Measurements from ENCODE around the gene SOWAHC. TPM values are rescaled to one million over a fixed set of nuclear protein-coding genes. Genes with fewer than 3 reads are reported as not detected.
"Not testable (repeated sequence)": the region's sequence is repeated elsewhere in the genome, so short reads cannot be mapped to it uniquely, and the experiment has no call there.

Gene SOWAHC
- total RNA-seq, 2 experiments from 2014 or later, result 0.09 TPM; not detected in 1

DNA sequence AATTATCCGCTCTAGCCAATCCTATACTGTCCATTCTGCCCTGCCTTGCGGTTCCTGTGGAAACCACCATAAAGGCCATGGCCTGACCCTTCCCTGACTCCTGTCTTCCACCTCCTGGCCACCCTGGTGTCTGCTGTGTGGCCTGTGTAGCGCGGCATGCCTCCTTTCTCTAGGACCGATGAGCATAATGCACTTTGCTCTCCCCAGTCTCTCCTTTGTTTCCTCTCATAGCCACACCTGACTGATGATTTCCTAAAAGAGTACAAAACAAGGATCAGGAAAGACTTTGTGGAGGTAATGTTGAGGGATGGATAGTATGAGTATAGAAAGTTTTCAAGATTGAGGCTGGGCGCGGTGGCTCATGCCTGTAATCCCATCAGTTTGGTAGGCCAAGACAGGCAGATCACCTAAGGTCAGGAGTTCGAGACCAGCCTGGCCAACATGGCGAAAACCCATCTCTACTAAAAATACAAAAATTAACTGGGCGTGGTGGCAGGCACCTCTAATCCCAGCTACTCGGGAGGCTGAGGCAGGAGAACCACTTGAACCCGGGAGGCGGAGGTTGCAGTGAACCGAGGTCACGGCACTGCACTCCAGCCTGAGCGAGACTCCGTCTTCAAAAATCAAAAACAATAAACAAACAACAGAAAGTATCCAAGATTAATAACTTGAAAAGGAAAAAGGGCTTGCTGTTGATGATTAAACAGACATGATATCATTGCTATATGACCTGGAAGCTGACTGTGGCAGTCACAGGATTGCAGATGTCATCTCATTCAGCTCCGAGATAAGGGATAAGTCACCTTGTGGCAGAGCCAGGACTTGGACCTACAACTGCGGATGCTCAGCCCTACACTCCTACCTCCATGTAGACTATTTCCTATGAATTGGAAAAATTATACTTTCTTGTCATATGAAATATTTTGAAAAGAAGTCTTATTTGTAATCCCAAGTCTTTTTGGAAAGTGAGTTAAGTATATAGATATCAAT, 16.6 kb downstream of the SOWAHC start:
- CTCF ChIA-PET, result no interaction called here
- ATAC-seq, result no peak
- Mint-ChIP-seq H3K27ac (no peak overlapping the region), H3K4me1 (no peaks in the 10 kb centered on the region), H3K9me3 (ENCODE audit: low read depth) (no peaks in the 10 kb centered on the region), H3K4me3 (no peak overlapping the region), H3K36me3 (no peaks in the 10 kb centered on the region), H3K27me3 (no peaks in the 10 kb centered on the region)
- DNase-seq, result no peak

DNA sequence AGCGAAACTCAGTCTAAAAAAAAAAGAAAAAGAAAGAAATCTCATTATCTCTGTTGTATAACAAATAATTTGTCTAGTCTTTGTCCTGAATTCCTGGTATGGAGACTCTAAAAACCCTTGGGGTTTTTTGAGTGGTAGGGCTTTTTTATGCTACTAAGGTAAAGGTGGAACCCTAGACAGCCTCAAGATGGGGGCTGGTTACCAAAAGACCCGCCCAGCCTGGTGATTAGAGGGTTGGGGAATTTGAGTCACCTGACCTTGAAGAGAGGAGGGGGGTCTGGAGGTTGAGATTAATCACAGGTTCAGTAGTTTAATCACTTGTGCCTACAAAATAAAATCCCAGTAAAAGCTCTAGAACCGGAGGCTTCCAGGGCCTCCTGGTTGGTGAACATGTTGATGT, 17.6 kb downstream of the SOWAHC start:
- no peak for DNase-seq

DNA sequence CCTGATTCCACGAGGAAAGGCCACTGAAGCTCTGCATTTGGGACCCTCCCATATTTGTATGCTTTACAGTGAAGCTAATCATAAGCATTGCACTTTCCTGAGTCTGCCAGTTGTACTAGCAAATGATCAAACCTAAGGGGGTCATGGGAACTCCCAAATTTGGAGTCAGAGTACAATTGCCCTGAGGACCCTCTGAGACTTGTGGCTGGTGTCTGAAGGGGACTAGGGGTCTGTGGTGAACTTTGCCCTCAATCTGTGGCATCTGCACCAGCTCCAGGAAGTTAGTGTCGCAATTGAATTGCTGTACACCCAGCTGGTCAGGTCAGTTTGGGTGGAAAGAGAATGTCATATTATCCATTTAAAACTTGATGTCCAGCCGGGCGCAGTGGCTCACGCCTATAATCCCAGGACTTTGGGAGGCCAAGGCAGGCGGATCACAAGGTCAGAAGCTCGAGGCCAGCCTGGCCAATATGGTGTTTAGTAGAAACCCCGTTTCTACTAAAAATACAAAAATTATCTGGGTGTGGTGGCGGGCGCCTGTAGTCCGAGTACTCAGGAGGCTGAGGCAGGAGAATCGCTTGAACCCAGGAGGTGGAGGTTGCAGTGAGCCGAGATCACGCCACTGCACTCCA, 18.1 kb downstream of the SOWAHC start:
- CTCF ChIA-PET, result no interaction called here
- Mint-ChIP-seq H3K4me3 (no peak overlapping the region), H3K4me1 (no peaks in the 10 kb centered on the region), H3K27me3 (no peaks in the 10 kb centered on the region), H3K9me3 (ENCODE audit: low read depth) (no peaks in the 10 kb centered on the region), H3K36me3 (no peaks in the 10 kb centered on the region), H3K27ac (no peak overlapping the region)
- ATAC-seq (no peak), DNase-seq (no peak)

More for the DNA sequence above, 17.6 kb downstream of the SOWAHC start:
- H3K4me3 Mint-ChIP-seq, result no peak overlapping the region
- no peaks in the 10 kb centered on the region for H3K9me3 Mint-ChIP-seq (ENCODE audit: low read depth)
- ATAC-seq, result no peak
- no peaks in the 10 kb centered on the region for H3K27me3 Mint-ChIP-seq
- H3K36me3 Mint-ChIP-seq, result no peaks in the 10 kb centered on the region
- CTCF ChIA-PET, result no interaction called here
- H3K27ac Mint-ChIP-seq, result no peak overlapping the region
- H3K4me1 Mint-ChIP-seq, result no peaks in the 10 kb centered on the region

DNA sequence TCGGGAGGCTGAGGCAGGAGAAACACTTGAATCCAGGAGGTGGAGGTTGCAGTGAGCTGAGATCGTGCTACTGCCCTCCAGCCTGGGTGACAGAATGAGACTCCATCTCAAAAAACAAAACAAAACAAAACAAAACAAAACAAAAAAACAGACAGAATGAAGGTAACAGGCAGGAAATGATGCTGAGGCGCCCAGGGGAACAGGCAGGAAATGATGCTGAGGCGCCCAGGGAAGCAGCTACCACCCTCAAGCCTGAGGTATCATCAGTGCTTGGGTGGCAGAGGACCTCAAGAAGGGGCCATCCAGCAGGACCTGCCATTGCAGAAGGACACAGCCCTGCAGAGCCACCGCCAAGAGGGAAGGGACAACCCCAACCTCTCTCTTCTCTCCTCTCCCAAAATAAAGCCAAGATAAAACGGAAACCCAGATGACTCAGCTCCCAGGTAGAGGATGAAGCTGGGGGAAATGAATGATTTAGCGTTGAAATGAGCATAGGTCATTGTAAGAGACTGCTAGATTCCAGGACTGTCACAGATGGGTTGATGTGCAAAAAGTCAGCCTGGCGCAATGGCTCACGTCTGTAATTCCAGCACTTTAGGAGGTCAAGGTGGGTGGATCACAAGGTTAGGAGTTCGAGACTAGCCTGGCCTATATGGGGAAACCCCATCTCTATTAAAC, 19.3 kb downstream of the SOWAHC start:
- Mint-ChIP-seq H3K36me3 (no peaks in the 10 kb centered on the region), H3K4me3 (no peak overlapping the region), H3K4me1 (peaks cover 5% of the 10 kb centered on the region), H3K27ac (no peak overlapping the region), H3K9me3 (ENCODE audit: low read depth) (no peaks in the 10 kb centered on the region), H3K27me3 (peaks cover under 1% of the 10 kb centered on the region)
- DNase-seq (no peak), ATAC-seq (no peak)
- CTCF ChIA-PET, result no interaction called here

DNA sequence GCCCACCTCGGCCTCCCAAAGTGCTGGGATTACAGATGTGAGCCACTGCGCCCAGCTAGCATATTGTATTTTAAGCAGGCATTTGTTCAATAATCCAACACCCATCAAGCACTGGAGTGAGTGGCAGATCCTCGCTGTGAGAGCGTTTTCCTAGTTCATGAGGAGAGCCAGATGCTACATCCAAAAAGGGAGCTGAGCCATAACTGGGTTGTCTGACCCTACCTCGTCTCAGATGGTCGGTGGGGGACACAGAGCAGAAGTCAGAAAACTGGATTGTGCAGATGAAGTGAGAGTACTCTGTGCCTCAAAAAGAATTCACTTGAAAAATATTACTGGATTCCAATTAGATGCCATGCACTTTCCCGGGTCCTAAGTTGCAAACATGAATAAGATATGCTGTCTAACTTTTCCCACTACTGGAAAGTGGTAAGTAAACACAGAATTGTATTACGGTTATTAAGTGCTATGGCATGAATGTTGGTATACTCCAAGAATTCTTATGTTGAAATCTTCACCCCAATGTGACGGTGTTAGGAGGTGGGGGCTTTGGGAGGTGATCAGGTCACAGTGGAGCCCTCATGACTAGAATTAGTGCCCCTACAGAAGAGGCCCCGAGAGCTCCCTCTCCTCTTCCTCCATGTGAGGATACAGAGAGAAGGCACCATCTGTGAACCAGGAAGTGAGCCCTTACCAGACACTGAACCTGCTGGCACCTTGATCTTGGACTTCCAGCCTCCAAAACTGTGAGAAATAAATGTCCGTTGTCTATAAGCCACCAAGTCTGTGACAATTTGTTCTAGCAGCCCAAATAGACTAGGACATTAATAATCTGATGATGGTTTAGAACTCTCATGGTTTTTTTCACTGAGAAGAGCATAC, 21.5 kb downstream of the SOWAHC start:
- H3K27ac Mint-ChIP-seq, result no peak overlapping the region
- CTCF ChIA-PET, result no interaction called here
- no peak for ATAC-seq

DNA sequence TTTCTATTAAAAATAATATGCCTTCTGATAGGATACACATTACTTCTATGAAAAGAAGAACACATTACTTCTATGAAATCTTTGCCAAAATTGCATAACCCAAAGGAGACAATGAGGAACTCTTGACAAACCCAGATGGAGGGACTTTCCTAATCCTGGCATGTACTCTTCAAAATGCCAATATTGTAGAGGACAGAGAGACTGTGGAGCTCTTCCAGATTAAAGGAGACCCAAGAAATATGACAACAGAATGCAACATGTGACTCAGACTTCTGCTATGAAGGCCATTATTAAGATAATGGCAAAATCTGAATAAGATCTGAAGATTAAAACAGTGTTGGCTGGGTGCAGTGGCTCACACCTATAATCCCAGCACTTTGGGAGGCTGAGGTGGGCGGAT, 22.2 kb downstream of the SOWAHC start:
- CTCF ChIA-PET, result no interaction called here
- no peak for ATAC-seq
- Mint-ChIP-seq H3K27me3 (peaks cover 3% of the 10 kb centered on the region), H3K36me3 (no peaks in the 10 kb centered on the region), H3K27ac (no peak overlapping the region), H3K4me1 (peaks cover 5% of the 10 kb centered on the region), H3K4me3 (no peak overlapping the region), H3K9me3 (ENCODE audit: low read depth) (no peaks in the 10 kb centered on the region)
- DNase-seq, result no peak

More for the DNA sequence above, 21.5 kb downstream of the SOWAHC start:
- no peaks in the 10 kb centered on the region for H3K9me3 Mint-ChIP-seq (ENCODE audit: low read depth)
- peaks cover 3% of the 10 kb centered on the region for H3K27me3 Mint-ChIP-seq
- no peak for DNase-seq
- H3K4me1 Mint-ChIP-seq, result peaks cover 5% of the 10 kb centered on the region
- no peak overlapping the region for H3K4me3 Mint-ChIP-seq
- H3K36me3 Mint-ChIP-seq, result no peaks in the 10 kb centered on the region

DNA sequence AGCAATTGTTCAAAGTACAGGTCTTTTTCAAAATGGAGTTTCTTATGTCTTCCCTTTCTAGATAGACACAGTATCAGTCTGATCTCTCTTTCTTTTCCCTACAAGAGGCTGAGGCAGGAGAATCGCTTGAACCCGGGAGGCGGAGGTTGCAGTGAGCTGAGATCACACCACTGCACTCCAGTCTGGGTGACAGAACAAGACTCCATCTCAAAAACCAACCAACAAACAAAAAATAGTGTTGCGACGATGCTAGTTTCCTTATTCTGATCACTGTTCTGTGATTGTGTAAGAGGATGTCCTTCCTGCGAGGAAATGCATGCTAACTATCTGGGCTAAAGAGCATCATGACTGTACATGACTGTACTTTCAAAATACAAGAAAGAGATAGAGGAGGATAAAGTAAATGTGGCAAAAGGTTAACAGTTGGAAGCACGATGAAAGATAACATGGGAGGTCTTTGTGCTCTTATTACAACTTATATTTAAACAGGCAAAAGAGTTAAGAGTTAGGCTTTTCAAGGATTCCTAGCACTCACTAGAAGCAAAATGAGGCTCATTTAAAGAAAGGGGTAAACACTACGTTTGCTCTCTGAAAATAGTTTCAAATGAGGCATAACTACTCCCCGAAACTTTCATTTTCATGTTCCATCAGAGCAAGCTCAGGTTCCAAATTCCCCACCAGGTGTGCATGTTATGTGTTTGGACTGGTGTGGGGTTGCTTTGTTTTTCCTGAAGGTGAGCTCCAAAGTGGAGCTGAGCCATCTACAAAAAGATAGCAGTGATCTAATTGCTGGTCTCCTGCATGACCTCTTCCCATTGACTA, 23.8 kb downstream of the SOWAHC start:
- H3K27ac Mint-ChIP-seq, result no peak overlapping the region
- CTCF ChIA-PET, result no interaction called here
- ATAC-seq (no peak), DNase-seq (no peak)
- peaks cover 3% of the 10 kb centered on the region for H3K27me3 Mint-ChIP-seq
- H3K9me3 Mint-ChIP-seq (ENCODE audit: low read depth), result no peaks in the 10 kb centered on the region
- no peak overlapping the region for H3K4me3 Mint-ChIP-seq
- peaks cover 5% of the 10 kb centered on the region for H3K4me1 Mint-ChIP-seq
- H3K36me3 Mint-ChIP-seq, result no peaks in the 10 kb centered on the region

DNA sequence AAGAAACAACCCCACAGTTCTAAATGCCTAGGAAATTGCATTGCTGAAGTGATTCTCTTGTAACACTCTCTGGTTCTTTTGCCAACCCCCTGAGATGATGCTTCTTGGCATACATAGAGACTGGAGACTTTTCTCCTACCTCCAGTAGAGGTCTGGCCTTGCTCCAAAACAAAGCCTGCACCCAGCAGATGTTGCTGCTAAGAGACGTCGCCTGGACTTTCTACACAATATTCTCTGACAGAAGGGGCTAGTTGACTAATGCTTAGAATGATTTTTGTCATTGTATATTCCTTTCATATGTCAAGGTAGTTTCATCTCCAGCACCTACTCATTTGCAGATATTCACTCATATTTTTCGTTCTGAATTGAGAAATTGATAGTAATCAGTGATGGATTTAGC, 24.6 kb downstream of the SOWAHC start:
- Mint-ChIP-seq H3K4me1 (peaks cover 5% of the 10 kb centered on the region), H3K9me3 (ENCODE audit: low read depth) (no peaks in the 10 kb centered on the region), H3K36me3 (no peaks in the 10 kb centered on the region), H3K4me3 (no peak overlapping the region), H3K27me3 (peaks cover 3% of the 10 kb centered on the region), H3K27ac (no peak overlapping the region)
- DNase-seq (no peak), ATAC-seq (no peak)
- CTCF ChIA-PET, result no interaction called here

DNA sequence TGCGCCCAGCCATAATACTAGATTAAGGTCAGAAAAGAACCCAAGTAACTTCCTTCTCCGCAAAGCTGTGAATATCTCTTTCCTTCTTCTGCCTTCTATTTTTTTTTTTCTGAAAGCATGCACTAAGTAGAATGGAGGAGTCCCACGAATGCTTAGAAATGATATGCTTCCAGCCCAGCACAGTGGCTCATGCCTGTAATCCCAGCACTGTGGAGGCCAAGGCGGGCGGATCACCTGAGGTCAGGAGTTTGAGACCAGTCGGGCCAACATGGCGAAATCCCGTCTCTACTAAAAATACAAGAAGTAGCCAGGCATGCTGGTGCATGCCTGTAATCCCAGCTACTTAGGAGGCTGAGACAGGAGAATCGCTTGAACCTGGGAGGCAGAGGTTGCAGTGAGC, 25.8 kb downstream of the SOWAHC start:
- H3K4me3 Mint-ChIP-seq; H3K36me3 Mint-ChIP-seq; CTCF ChIA-PET; H3K27me3 Mint-ChIP-seq; ATAC-seq; H3K4me1 Mint-ChIP-seq; H3K27ac Mint-ChIP-seq; DNase-seq; H3K9me3 Mint-ChIP-seq (ENCODE audit: low read depth): not testable (repeated sequence)

DNA sequence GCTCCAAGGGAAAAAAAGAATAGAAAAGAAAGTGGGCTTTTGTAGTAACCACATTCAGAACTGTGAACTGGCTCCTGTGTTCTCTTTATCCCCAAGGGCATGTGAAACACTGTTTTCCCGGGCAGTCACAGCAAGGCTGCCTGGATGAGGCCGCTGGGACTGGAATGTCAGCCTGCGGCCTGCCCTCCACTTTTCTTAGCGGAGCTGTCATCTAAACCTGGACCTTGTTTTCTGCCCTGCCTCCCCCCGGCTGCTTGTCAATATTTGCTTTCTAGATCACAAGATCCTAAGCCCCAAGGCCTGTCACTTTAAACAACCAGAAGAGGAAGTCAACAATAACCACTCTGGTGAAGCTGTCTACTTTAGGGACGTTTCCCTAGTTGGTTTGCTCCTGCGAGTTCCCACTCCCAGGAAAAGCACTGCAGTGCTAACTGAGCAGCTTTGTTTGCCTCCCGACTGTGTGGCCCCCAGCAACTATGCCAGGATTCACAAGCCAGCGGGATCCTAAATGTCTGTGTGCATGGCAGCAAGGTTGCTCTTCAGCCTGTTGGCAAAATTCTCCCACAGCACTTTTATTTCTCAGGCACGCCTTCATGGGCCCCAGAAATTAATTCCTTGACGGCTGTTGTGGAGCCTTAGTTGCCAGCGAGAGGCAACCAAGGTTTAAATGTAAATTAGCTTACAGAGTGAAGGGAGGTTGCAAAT, 30.6 kb downstream of the SOWAHC start:
- Mint-ChIP-seq H3K27me3 (peaks cover 4% of the 10 kb centered on the region), H3K4me3 (no peak overlapping the region), H3K9me3 (ENCODE audit: low read depth) (no peaks in the 10 kb centered on the region), H3K36me3 (no peaks in the 10 kb centered on the region), H3K4me1 (no peaks in the 10 kb centered on the region), H3K27ac (no peak overlapping the region)
- DNase-seq (no peak), ATAC-seq (no peak)
- CTCF ChIA-PET, result no interaction called here

DNA sequence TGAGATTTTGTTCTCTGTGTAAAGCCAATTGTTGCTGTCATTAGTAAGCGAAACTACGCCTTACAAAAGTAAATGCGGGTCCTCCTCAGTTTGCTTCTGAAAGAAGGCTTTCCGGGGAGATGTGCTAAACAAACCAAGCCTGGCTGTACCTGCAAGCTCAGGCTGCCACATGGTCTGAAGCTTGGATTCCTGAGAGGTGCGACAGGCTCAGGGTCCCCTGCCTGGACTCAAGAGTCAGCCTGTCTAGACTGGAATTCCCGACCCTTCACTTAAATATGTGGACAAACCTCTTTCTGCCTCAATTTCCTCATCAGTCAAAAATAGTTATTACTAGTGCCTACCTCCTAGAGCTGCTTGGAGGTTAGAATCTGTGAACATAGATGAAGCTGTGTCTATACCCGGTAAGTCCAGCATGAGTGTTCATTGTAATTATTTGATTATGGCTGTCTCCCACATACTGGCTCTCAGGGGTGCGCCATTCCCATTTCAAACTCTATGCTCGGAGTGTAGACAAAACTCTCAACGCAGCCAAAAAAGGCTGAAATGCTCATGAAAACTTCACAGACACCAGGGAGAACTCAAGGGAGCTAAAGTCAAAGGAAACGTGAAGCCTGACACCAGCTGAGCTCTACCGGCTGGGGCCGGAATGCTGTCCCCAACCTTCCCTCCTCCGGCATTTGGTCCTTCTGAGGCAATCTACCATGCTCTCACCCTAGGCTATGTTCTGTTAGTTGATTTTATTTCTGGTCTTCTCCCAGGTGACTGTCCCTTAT, 31.4 kb downstream of the SOWAHC start:
- DNase-seq, result no peak
- H3K27ac Mint-ChIP-seq, result no peak overlapping the region
- no peak for ATAC-seq
- no peaks in the 10 kb centered on the region for H3K4me1 Mint-ChIP-seq
- CTCF ChIA-PET, result no interaction called here
- H3K4me3 Mint-ChIP-seq, result no peak overlapping the region
- H3K36me3 Mint-ChIP-seq, result no peaks in the 10 kb centered on the region
- H3K9me3 Mint-ChIP-seq (ENCODE audit: low read depth), result no peaks in the 10 kb centered on the region
- peaks cover 4% of the 10 kb centered on the region for H3K27me3 Mint-ChIP-seq

Measured in activated CD8-positive, alpha-beta memory T cell treated with anti-CD3 and anti-CD28 coated beads, Interleukin-2, amount 10 ng/mL, durations not matched to agents 7 days and 5 days (primary cell).